ENCODE results near the gene MGAT5.
"Not testable (repeated sequence)": the region's sequence is repeated elsewhere in the genome, so short reads cannot be mapped to it uniquely, and the experiment has no call there.

MGAT5 gene

GRCh38 chr2:134465228-134466105, 211.6 kb downstream of the MGAT5 start:
- DNase-seq (ENCODE audit: low read depth in 2 of 2): no peak

GRCh38 chr2:134466141-134466540, 212.3 kb downstream of the MGAT5 start:
- DNase-seq (ENCODE audit: low read depth in 2 of 2): no peak

GRCh38 chr2:134468164-134468563, 214.3 kb downstream of the MGAT5 start:
- no peak for DNase-seq (ENCODE audit: low read depth in 2 of 2)

- no peak for DNase-seq (ENCODE audit: low read depth in 2 of 2)
These were observed 214.9 kb downstream of the MGAT5 start for GRCh38 chr2:134468776-134469175.

- DNase-seq (ENCODE audit: low read depth in 2 of 2): no peak
These were observed 215.7 kb downstream of the MGAT5 start for GRCh38 chr2:134469516-134470115.

- no peak for DNase-seq (ENCODE audit: low read depth in 2 of 2)
These were observed 216.8 kb downstream of the MGAT5 start for GRCh38 chr2:134470561-134471168.

GRCh38 chr2:134476982-134477381, 223.1 kb downstream of the MGAT5 start:
- DNase-seq (ENCODE audit: low read depth in 2 of 2): not testable (repeated sequence)

- DNase-seq (ENCODE audit: low read depth in 2 of 2): no peak
These were observed 225.9 kb downstream of the MGAT5 start for GRCh38 chr2:134479696-134480330.

- DNase-seq (ENCODE audit: low read depth in 2 of 2): no peak
These were observed 228.4 kb downstream of the MGAT5 start for GRCh38 chr2:134482131-134482723.

GRCh38 chr2:134482766-134483340, 229.0 kb downstream of the MGAT5 start:
- DNase-seq (ENCODE audit: low read depth in 2 of 2): no peak

- DNase-seq (ENCODE audit: low read depth in 2 of 2): no peak
These were observed 236.0 kb downstream of the MGAT5 start for GRCh38 chr2:134489732-134490384.

GRCh38 chr2:134490559-134490958, 236.7 kb downstream of the MGAT5 start:
- no peak for DNase-seq (ENCODE audit: low read depth in 2 of 2)

- DNase-seq (ENCODE audit: low read depth in 2 of 2): no peak
These were observed 237.2 kb downstream of the MGAT5 start for GRCh38 chr2:134491022-134491421.

GRCh38 chr2:134491771-134492441, 238.0 kb downstream of the MGAT5 start:
- DNase-seq (ENCODE audit: low read depth in 2 of 2): no peak

GRCh38 chr2:134493797-134494196, 239.9 kb downstream of the MGAT5 start:
- DNase-seq (ENCODE audit: low read depth in 2 of 2): no peak

GRCh38 chr2:134498654-134499053, 244.8 kb downstream of the MGAT5 start:
- no peak for DNase-seq (ENCODE audit: low read depth in 2 of 2)

GRCh38 chr2:134499307-134499926, 245.5 kb downstream of the MGAT5 start:
- no peak for DNase-seq (ENCODE audit: low read depth in 2 of 2)

GRCh38 chr2:134500211-134500935, 246.5 kb downstream of the MGAT5 start:
- DNase-seq (ENCODE audit: low read depth in 2 of 2): no peak

- DNase-seq (ENCODE audit: low read depth in 2 of 2): no peak
These were observed 247.7 kb downstream of the MGAT5 start for GRCh38 chr2:134501476-134502091.
